Endothelial cell of umbilical vein (primary cell): ENCODE data around the gene POGZ. TPM values are rescaled to one million over a fixed set of nuclear protein-coding genes. Genes with fewer than 3 reads are reported as not detected.
"Not testable (repeated sequence)": the region's sequence is repeated elsewhere in the genome, so short reads cannot be mapped to it uniquely, and the experiment has no call there.

Experiments used
- BruUV-seq: library from RNA; stranded (reverse); fragments of 400-500 nt; replicated peaks from 2 replicates; lab custom pipeline; 2021; lab: Mats Ljungman, UMichigan
- CTCF ChIA-PET: fragments of 300-600, 350-600 bp; sonication (Branson Sonifier 250); formaldehyde crosslinking; loops from one replicate; lab custom pipeline; 2021; ENCODE audit warnings: antibody characterized with exemption, inconsistent platforms; lab: Charles Lee
- POLR2A ChIA-PET: fragments of 300-600, 350-600 bp; sonication (Branson Sonifier 250); formaldehyde crosslinking; loops from one replicate; lab custom pipeline; 2021; ENCODE audit warnings: antibody characterized with exemption, inconsistent platforms; lab: Charles Lee
- DNase-seq: peaks from one replicate; pipeline ENCODE4 v3.0.0-alpha.2; 2011; ENCODE audit warnings: low read depth, low spot score
- FAIRE-seq: peaks from 2 replicates; lab custom pipeline; 2011; peaks lifted over from hg19 to GRCh38; lab: Jason Lieb, UNC
- H2AFZ ChIP-seq: 2 replicates; pipeline ENCODE4 v1.6.0; 2012; ENCODE audit warnings: low read depth, low read length, control low read depth, inconsistent platforms
- H3K27ac ChIP-seq: 2 replicates; pipeline ENCODE4 v1.5.1; 2011; ENCODE audit warnings: low read depth, mild to moderate bottlenecking, control low read depth, low read length, moderate library complexity; ENCODE audit not compliant: insufficient read depth
- H3K27me3 ChIP-seq, 2 experiments: 2 replicates each; pipeline versions ENCODE4 v1.6.0 to v1.6.1; 2011; ENCODE audit warnings: low read length in 2 of 2, mixed read lengths in 1 of 2; ENCODE audit not compliant: control insufficient read depth in 2 of 2, insufficient read depth in 2 of 2
- H3K36me3 ChIP-seq, 2 experiments: 2 replicates in 1 of 2; 3 replicates in 1 of 2; pipeline ENCODE4 v1.5.1; 2011; ENCODE audit warnings: low read length in 2 of 2, mild to moderate bottlenecking in 1 of 2, moderate library complexity in 1 of 2; ENCODE audit not compliant: control insufficient read depth in 2 of 2, insufficient read depth in 2 of 2; ENCODE audit errors: extremely low read depth in 1 of 2
- H3K4me1 ChIP-seq: 3 replicates; pipeline ENCODE4 v1.5.1; 2011; ENCODE audit warnings: mild to moderate bottlenecking, low read length; ENCODE audit not compliant: control insufficient read depth, insufficient read depth; ENCODE audit errors: extremely low read depth
- H3K4me2 ChIP-seq: 2 replicates; pipeline ENCODE4 v1.6.1; 2011; ENCODE audit warnings: low read length, control low read depth, mixed read lengths; ENCODE audit not compliant: insufficient read depth
- H3K4me3 ChIP-seq, 3 experiments: fragments of 200-600 bp in 1 of 3; sonication (generic), shearing (Covaris generic) in 1 of 3; replicated peaks in 1 of 3; 2 replicates each; pipeline ENCODE4 v1.5.1; 2011 to 2016; ENCODE audit warnings: control low read depth in 3 of 3, low read length in 3 of 3, mild to moderate bottlenecking in 2 of 3, inconsistent platforms in 1 of 3, low read depth in 1 of 3, moderate library complexity in 1 of 3; ENCODE audit not compliant: insufficient read depth in 1 of 3
- H3K79me2 ChIP-seq: 2 replicates; pipeline ENCODE4 v1.6.0; 2012; ENCODE audit warnings: low read length, inconsistent platforms; ENCODE audit not compliant: control insufficient read depth, insufficient read depth
- H3K9ac ChIP-seq: replicated peaks from 2 replicates; pipeline ENCODE3; 2011; ENCODE audit warnings: low read length, control low read depth; ENCODE audit not compliant: insufficient read depth; ENCODE audit errors: extremely low read depth
- H3K9me1 ChIP-seq: replicated peaks from 3 replicates; pipeline ENCODE4 v1.6.0; 2011; ENCODE audit warnings: mild to moderate bottlenecking, low read length; ENCODE audit not compliant: control insufficient read depth, insufficient read depth; ENCODE audit errors: extremely low read depth
- H3K9me3 ChIP-seq: replicated peaks from 2 replicates; pipeline ENCODE4 v1.5.1; 2012; ENCODE audit warnings: low read length, inconsistent platforms; ENCODE audit not compliant: control insufficient read depth, insufficient read depth
- H4K20me1 ChIP-seq: replicated peaks from 2 replicates; pipeline ENCODE3; 2011; ENCODE audit warnings: mild to moderate bottlenecking, low read length; ENCODE audit not compliant: control insufficient read depth, insufficient read depth; ENCODE audit errors: extremely low read depth
- EZH2 ChIP-seq: IDR thresholded peaks from 2 replicates; pipeline ENCODE4 v1.6.1; 2012; ENCODE audit warnings: borderline replicate concordance, low read depth, mild to moderate bottlenecking, moderate library complexity, low read length, inconsistent platforms; ENCODE audit not compliant: severe bottlenecking
- FOS ChIP-seq: IDR thresholded peaks from 2 replicates; pipeline ENCODE4 v1.6.1; 2011; ENCODE audit warnings: mild to moderate bottlenecking, low read length, moderate library complexity, borderline replicate concordance; ENCODE audit not compliant: insufficient read depth
- GATA2 ChIP-seq: IDR thresholded peaks from 2 replicates; pipeline ENCODE4 v1.7.0; 2011; ENCODE audit warnings: low read depth, mild to moderate bottlenecking, moderate library complexity, mixed read lengths, low read length; ENCODE audit not compliant: insufficient read length, insufficient read depth
- JUN ChIP-seq: IDR thresholded peaks from 2 replicates; pipeline ENCODE4 v1.6.1; 2011; ENCODE audit warnings: borderline replicate concordance, low read depth; ENCODE audit not compliant: insufficient read length, insufficient read depth
- MAX ChIP-seq: IDR thresholded peaks from 2 replicates; pipeline ENCODE4 v1.6.1; 2011; ENCODE audit not compliant: insufficient read depth, insufficient read length
- MYC ChIP-seq: IDR thresholded peaks from one replicate; pipeline ENCODE4 v1.6.1; 2011; ENCODE audit warnings: mild to moderate bottlenecking, low read depth, low read length
- POLR2A ChIP-seq: IDR thresholded peaks from 2 replicates; pipeline ENCODE4 v1.6.1; 2012; ENCODE audit warnings: low read depth, mild to moderate bottlenecking, control low read depth, low read length
- POLR2AphosphoS5 ChIP-seq: IDR thresholded peaks from 2 replicates; pipeline ENCODE4 v1.6.1; 2012; ENCODE audit warnings: low read depth, mild to moderate bottlenecking, control low read depth, low read length, moderate library complexity; ENCODE audit not compliant: insufficient read depth
- dilution Hi-C: fragments of 300-500 bp; cut with MboI; formaldehyde crosslinking; loops from one replicate; pipeline ENCODE4 v1.15.0; 2019; ENCODE audit warnings: low sequenced_read_pairs; ENCODE audit not compliant: extremely low pct_ligation_motif_present
- intact Hi-C: fragments of 100-400 bp; cut with micrococcal nuclease; formaldehyde crosslinking; loops from one replicate; pipeline ENCODE4 v1.10.0; 2022
- polyA plus RNA-seq, 4 experiments: library from polyadenylated mRNA; depleted of rRNA in 3 of 4; stranded (reverse) in 3 of 4; unstranded in 1 of 4; fragments of >200 nt; gene quantifications; 2 replicates each; pipeline versions ENCODE4 v1.2.1 to v1.2.3, GENCODE V29; 2011 to 2012; ENCODE audit warnings: missing spikeins in 1 of 4
- total RNA-seq: library from RNA; stranded (reverse); gene quantifications from 2 replicates; pipeline ENCODE4 v1.2.3, GENCODE V29; 2021
- TF ChIP-seq, protein P1 (sequence below), 2 donors: IDR thresholded peaks; 1 replicate in 1 of 2; 2 replicates in 1 of 2; pipeline ENCODE4 v1.5.1; 2011; ENCODE audit warnings: low read length in 2 of 2, mild to moderate bottlenecking in 2 of 2, moderate library complexity in 2 of 2, control low read depth in 1 of 2, inconsistent platforms in 1 of 2, low read depth in 1 of 2; ENCODE audit not compliant: insufficient read depth in 1 of 2; ENCODE audit errors: extremely low read depth in 1 of 2

The POGZ gene
- total and polyA plus RNA-seq, 2 donors (not counting 3 experiments of a cell fraction or from before 2014, with no cell fraction given), result 50.7 to 96.7 TPM

DNA sequence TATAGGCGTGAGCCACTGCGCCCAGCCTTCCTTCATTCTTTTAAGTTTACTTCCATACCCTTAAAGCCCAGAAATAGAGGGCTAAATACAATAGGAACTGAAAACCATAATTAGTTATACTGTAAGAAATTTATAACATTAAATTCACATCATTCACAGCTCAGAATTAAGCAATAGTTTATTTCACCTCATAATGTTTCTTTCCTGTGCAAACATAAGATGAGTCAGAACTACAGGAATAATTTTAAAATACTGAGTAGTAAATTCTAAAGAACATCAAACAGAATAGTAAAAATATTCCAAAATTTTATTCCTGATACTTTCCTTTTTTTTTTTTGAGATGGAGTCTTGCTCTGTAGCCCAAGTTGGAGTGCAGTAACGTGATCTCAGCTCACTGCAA is 24.1 kb downstream of the POGZ start:
- peaks cover 0 to under 1% of the 10 kb centered on the region in 2 experiments for H3K36me3 ChIP-seq
- H3K9ac ChIP-seq, result no peak overlapping the region
- no peaks in the 10 kb centered on the region for H3K9me1 ChIP-seq
- ChIA-PET POLR2A (no interaction called here), CTCF (interaction anchor here (1.1 kb wide), 1 partner anchor 32 kb away, joined by 4 read pairs; no protein-coding TSS in a partner anchor)
- BruUV-seq, result no TSS peak
- no peak for TF ChIP-seq JUN
- no peak for TF ChIP-seq MAX
- TF ChIP-seq GATA2, result no peak
- TF ChIP-seq FOS, result no peak
- TF ChIP-seq POLR2AphosphoS5, result no peak
- TF ChIP-seq MYC, result no peak
- TF ChIP-seq POLR2A, result no peak
- TF ChIP-seq, protein P1, sequence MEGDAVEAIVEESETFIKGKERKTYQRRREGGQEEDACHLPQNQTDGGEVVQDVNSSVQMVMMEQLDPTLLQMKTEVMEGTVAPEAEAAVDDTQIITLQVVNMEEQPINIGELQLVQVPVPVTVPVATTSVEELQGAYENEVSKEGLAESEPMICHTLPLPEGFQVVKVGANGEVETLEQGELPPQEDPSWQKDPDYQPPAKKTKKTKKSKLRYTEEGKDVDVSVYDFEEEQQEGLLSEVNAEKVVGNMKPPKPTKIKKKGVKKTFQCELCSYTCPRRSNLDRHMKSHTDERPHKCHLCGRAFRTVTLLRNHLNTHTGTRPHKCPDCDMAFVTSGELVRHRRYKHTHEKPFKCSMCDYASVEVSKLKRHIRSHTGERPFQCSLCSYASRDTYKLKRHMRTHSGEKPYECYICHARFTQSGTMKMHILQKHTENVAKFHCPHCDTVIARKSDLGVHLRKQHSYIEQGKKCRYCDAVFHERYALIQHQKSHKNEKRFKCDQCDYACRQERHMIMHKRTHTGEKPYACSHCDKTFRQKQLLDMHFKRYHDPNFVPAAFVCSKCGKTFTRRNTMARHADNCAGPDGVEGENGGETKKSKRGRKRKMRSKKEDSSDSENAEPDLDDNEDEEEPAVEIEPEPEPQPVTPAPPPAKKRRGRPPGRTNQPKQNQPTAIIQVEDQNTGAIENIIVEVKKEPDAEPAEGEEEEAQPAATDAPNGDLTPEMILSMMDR (IDR thresholded peaks at IDR 0.05; ENCODE audit: extremely low read depth in 1 of 2, insufficient read depth in 1 of 2, low read depth in 1 of 2, low read length in 2 of 2), result no peak
- TF ChIP-seq EZH2, result no peak
- H3K27me3 ChIP-seq, result no peaks in the 10 kb centered on the region
- peaks cover 6% of the 10 kb centered on the region for H4K20me1 ChIP-seq
- H3K79me2 ChIP-seq, result peaks cover 86% of the 10 kb centered on the region
- FAIRE-seq (no peak), DNase-seq (no peak)
- intact Hi-C loops, result no loop called here
- H3K4me1 ChIP-seq, result no peaks in the 10 kb centered on the region
- no peak overlapping the region for H2AFZ ChIP-seq
- H3K4me3 ChIP-seq, result no peak overlapping the region
- no peak overlapping the region for H3K27ac ChIP-seq
- dilution Hi-C loops, result no loop called here
- H3K4me2 ChIP-seq, result no peak overlapping the region
- H3K9me3 ChIP-seq, result no peaks in the 10 kb centered on the region

DNA sequence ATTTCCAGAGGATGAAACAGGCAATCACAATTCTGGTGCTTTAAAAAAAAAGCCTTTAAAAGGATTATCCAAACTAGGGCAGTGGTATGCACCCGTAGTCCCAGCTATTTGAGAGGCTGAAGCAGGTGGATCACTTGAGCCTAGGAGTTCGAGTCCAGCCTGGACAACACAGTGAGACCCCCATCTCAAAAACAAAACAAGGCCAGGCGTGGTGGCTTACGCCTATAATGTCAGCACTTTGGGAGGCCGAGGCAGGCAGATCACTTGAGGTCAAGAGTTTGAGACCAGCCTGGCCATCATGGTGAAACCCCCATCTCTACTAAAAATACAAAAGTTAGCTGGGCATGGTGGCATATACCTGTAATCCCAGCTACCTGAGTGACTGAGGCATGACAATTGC is 25.5 kb downstream of the POGZ start:
- H3K4me3 ChIP-seq, H3K36me3 ChIP-seq, H3K4me1 ChIP-seq, H3K9ac ChIP-seq, H3K9me3 ChIP-seq, intact Hi-C loops, H2AFZ ChIP-seq, H3K4me2 ChIP-seq, FAIRE-seq, DNase-seq, H3K27ac ChIP-seq, H3K9me1 ChIP-seq, H4K20me1 ChIP-seq, POLR2A ChIA-PET, dilution Hi-C loops, H3K27me3 ChIP-seq, BruUV-seq: not testable (repeated sequence)
- peaks cover 72% of the 10 kb centered on the region for H3K79me2 ChIP-seq
- CTCF ChIA-PET, result interaction anchor here (0.6 to 1.4 kb wide), 3 partner anchors 10 to 292 kb away, joined by 3 to 6 read pairs (median 3); no protein-coding TSS in a partner anchor
